Subcutaneous abdominal adipose tissue (tissue), 5 donors: ENCODE measurements around the gene EMX2.
A peak's percentile ranks its signal among the peaks of the same experiment; 100 is the strongest.

Experiments
- H3K27ac ChIP-seq: one replicate; pipeline ENCODE4 v1.7.0; 2013; ENCODE audit warnings: low read depth, mild to moderate bottlenecking, inconsistent platforms, low read length, moderate library complexity
- H3K27me3 ChIP-seq, 5 donors: one replicate each; pipeline ENCODE4 v1.7.0; 2013; ENCODE audit warnings: low read length in 5 of 5, inconsistent platforms in 1 of 5; ENCODE audit not compliant: control insufficient read depth in 5 of 5, insufficient read depth in 4 of 5
- H3K36me3 ChIP-seq, 5 donors: one replicate each; pipeline ENCODE4 v1.7.0; 2013; ENCODE audit warnings: low read length in 5 of 5; ENCODE audit not compliant: control insufficient read depth in 5 of 5, insufficient read depth in 5 of 5
- H3K4me1 ChIP-seq, 5 donors: one replicate each; pipeline ENCODE4 v1.7.0; 2013; ENCODE audit warnings: low read length in 5 of 5, mild to moderate bottlenecking in 3 of 5, moderate library complexity in 1 of 5; ENCODE audit not compliant: control insufficient read depth in 5 of 5, insufficient read depth in 5 of 5
- H3K4me3 ChIP-seq, 5 donors: one replicate each; pipeline ENCODE4 v1.7.0; 2013; ENCODE audit warnings: low read length in 5 of 5, low read depth in 1 of 5
- H3K9ac ChIP-seq, 5 donors: one replicate each; pipeline ENCODE4 v1.7.0; 2013; ENCODE audit warnings: low read length in 5 of 5, mild to moderate bottlenecking in 4 of 5, moderate library complexity in 3 of 5
- H3K9me3 ChIP-seq, 5 donors: one replicate each; pipeline ENCODE4 v1.7.0; 2013; ENCODE audit warnings: low read length in 5 of 5; ENCODE audit not compliant: control insufficient read depth in 5 of 5
- donor health status: healthy.
- donor health status: healthy.
- donor health status: healthy.
- donor health status: healthy.
- donor health status: healthy.

Gene EMX2

DNA sequence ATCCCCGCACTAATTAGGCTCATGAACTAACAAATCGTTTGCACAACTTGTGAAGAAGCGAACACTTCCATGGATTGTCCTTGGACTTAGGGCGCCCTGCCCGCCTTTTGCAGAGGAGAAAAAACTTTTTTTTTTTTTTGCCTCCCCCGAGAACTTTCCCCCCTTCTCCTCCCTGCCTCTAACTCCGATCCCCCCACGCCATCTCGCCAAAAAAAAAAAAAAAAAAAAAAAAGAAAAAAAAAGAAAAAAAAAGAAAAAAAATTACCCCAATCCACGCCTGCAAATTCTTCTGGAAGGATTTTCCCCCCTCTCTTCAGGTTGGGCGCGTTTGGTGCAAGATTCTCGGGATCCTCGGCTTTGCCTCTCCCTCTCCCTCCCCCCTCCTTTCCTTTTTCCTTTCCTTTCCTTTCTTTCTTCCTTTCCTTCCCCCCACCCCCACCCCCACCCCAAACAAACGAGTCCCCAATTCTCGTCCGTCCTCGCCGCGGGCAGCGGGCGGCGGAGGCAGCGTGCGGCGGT lies at the start of gene EMX2:
Gene EMX2, plus strand, starts transcription at position 41 of the 519 bp plus-strand sequence. CDS start 522 bp downstream, outside the sequence.
- H3K4me3 ChIP-seq: peak within 1 kb of the TSS; percentile 71 to 87 (median 78)
- H3K4me1 ChIP-seq: peaks cover 0 to 71% (median 55%) of the 10 kb centered on the region in 5 donors
- H3K36me3 ChIP-seq: no peaks in the 10 kb centered on the region
- H3K27ac ChIP-seq: peak within 1 kb of the TSS; percentile 46
- no peaks in the 10 kb centered on the region for H3K9me3 ChIP-seq
- peak within 1 kb of the TSS in 4 of 5 donors; percentile 56 to 77 (median 63) for H3K9ac ChIP-seq
- peaks cover 0 to 60% (median 38%) of the 10 kb centered on the region in 5 donors for H3K27me3 ChIP-seq

DNA sequence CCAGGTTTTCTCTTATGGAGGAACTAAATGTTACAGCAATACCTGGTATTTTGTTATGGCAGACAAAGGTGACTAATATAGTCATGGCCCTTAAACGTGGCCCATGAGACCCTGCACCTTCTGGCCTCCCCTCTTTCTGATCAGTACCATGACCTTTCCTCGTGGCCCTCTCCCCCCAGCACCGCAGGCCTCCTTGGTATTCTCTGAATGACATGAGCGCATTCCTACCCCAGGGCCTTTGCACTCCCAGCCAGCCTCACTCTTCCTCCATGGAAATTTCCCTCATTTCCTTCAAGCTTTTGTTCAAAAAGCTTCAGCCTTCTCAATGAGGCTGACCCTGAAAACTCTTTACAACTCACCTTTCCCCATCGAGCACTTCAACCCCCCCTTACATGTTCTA lies 46.5 kb upstream of the EMX2 start:
- H3K27me3 ChIP-seq: peaks cover 0 to 4% (median 0%) of the 10 kb centered on the region in 5 donors
- H3K4me1 ChIP-seq: peaks cover 0 to 2% (median 0%) of the 10 kb centered on the region in 5 donors
- peaks cover 0 to 2% (median 0%) of the 10 kb centered on the region in 5 donors for H3K36me3 ChIP-seq
- H3K9me3 ChIP-seq: no peaks in the 10 kb centered on the region
- no peak overlapping the region for H3K27ac ChIP-seq
- H3K4me3 ChIP-seq: no peak overlapping the region
- H3K9ac ChIP-seq: no peak overlapping the region

DNA sequence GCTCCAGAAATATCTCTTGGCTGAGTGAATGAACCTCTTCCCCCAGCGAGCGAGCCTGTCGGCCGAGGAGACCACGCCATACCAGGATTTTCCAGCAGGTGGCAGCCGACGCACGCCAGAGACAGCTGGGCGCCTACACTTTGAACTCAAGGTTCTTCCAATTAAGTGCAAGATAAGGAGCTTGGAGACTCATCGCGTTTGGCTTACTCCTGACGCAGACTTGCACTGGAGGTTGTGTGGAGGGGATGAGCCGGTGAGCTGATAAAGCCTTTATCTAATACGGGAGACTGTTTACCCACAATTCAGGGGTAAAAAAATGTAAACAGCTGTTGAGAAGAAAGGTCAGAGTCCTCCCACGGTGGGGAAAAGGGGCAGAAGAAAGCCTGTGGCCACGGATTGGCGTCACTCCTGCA lies 45.9 kb upstream of the EMX2 start:
- Histone ChIP-seq H3K9me3 (no peaks in the 10 kb centered on the region), H3K9ac (no peak overlapping the region), H3K27ac (no peak overlapping the region), H3K4me1 (peaks cover 0 to 2% (median 0%) of the 10 kb centered on the region in 5 donors), H3K36me3 (peaks cover 0 to 2% (median 0%) of the 10 kb centered on the region in 5 donors), H3K4me3 (no peak overlapping the region), H3K27me3 (peaks cover 0 to 4% (median 0%) of the 10 kb centered on the region in 5 donors)

DNA sequence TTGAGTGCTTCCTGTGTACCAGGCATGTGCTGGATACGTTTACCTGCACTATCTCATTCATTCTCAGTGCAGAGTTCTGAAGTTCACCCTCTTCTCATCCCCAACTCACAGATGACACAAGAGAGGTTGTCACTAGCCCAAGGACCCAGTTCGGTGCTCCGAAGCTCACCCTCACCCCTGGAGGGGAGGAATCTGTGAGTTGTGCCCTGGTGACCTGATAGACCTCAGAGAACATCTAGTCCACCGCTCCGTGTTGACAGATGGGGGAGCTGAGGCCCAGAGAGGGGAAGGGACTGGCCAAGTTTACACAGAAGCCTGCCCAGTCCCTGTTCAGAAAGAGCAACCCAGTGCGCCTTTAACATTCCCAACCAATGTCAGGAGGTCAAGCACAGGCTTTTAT lies 44.8 kb upstream of the EMX2 start:
- Histone ChIP-seq H3K4me1 (peaks cover 0 to 4% (median 0%) of the 10 kb centered on the region in 5 donors), H3K9ac (no peak overlapping the region), H3K36me3 (peaks cover 0 to 2% (median 0%) of the 10 kb centered on the region in 5 donors), H3K4me3 (no peak overlapping the region), H3K27me3 (peaks cover 0 to 2% (median 0%) of the 10 kb centered on the region in 5 donors), H3K9me3 (no peaks in the 10 kb centered on the region), H3K27ac (no peak overlapping the region)

DNA sequence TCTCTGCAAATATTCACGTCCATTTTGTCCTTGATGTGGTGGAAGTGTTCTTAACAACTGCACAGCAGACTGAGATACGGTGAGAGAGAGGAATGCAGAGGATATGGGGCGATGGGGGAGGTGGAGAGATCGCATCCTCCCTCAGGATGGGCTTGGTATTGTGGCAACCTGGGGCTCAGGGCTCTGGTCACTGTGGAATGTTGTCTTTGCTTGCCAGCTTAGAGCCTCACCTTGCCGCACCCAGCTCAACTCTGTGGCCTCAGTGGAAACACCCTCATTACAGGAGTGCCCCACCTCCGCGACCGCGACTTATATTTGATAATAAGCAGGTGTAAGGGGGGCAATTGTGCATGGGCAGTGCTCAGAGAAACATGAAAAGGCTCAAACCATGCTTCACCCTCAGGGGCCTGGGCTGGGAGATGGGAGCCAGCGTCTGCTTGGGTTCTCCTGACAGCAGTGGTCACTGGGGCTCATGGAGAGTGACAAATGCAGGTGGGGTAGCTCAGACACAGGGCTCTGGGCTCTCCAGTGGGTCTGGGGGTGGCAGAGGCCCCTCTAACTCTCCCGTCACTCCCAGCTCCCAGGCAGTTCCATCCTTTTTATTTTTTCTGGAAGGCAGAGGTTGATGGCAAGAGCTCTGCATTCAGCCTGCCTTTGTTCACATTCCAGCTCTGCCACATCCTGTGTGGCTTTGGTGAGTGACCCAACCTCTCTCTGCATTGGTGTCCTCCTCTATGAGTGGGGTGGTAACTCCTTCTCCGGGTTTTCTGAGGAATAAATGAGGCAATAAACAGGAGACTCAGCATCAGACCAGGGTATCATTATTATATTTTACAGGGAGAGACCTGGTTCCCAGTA lies 43.1 kb upstream of the EMX2 start:
- Histone ChIP-seq H3K9ac (no peak overlapping the region), H3K27ac (no peak overlapping the region), H3K36me3 (peaks cover 0 to 2% (median 0%) of the 10 kb centered on the region in 5 donors), H3K4me1 (peaks cover 0 to 18% (median 6%) of the 10 kb centered on the region in 5 donors), H3K27me3 (peaks cover 0 to 2% (median 0%) of the 10 kb centered on the region in 5 donors), H3K9me3 (no peaks in the 10 kb centered on the region), H3K4me3 (no peak overlapping the region)

DNA sequence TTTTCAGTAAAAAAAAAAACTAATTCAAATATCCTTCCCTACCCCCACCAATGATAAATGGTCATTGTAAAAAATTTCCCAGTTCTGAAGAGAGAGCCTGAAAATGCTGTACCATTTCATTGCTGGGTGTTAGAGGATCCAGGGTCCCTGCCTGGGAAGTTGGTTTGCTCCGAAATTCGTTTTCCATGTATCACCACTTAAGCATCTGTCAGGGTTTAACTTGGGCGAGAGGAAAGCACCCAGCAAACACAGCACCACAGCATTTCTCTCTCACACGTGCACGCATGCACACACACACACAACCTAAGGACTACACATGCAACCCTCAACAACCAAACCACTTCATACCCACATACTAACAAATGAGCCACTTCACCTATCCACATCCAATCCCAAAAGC lies 42.1 kb upstream of the EMX2 start:
- peaks cover 0 to 10% (median 0%) of the 10 kb centered on the region in 5 donors for H3K27me3 ChIP-seq
- H3K4me3 ChIP-seq: no peak overlapping the region
- no peak overlapping the region for H3K27ac ChIP-seq
- H3K9me3 ChIP-seq: no peaks in the 10 kb centered on the region
- peaks cover 0 to 18% (median 6%) of the 10 kb centered on the region in 5 donors for H3K4me1 ChIP-seq
- peaks cover 0 to 2% (median 0%) of the 10 kb centered on the region in 5 donors for H3K36me3 ChIP-seq
- H3K9ac ChIP-seq: no peak overlapping the region

DNA sequence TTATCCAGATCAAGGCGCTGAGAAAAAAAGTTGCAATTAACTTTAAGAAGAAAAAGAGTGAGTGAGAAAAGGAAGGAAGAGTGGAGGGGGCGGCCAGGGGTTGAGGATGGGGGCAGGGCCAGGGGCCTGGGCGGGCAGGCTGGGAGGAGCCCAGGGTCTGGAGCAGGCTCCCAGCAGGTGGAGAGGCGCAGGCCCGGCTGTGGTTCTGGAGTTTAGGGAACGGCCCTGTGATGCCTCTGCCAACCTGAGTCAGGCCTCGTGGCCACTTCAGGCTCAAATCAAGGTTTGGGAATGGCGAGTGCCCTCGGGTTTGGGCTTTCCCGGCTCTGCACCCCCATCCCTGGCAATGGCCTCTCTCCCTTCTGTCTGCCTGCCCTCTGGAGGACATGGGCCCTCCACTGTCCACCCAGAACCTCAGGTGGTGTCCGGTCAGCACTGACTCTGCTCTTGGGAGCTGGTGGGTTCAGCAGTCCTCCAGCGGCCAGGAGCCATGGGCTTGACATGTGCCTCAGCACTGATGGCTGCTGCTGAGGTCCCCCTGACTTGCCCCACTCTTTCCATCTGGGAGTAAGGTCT lies 41.0 kb upstream of the EMX2 start:
- Histone ChIP-seq H3K4me1 (peaks cover 0 to 18% (median 6%) of the 10 kb centered on the region in 5 donors), H3K9ac (no peak overlapping the region), H3K27me3 (peaks cover 0 to 14% (median 0%) of the 10 kb centered on the region in 5 donors), H3K9me3 (no peaks in the 10 kb centered on the region), H3K36me3 (peaks cover 0 to 2% (median 0%) of the 10 kb centered on the region in 5 donors), H3K27ac (no peak overlapping the region), H3K4me3 (no peak overlapping the region)

DNA sequence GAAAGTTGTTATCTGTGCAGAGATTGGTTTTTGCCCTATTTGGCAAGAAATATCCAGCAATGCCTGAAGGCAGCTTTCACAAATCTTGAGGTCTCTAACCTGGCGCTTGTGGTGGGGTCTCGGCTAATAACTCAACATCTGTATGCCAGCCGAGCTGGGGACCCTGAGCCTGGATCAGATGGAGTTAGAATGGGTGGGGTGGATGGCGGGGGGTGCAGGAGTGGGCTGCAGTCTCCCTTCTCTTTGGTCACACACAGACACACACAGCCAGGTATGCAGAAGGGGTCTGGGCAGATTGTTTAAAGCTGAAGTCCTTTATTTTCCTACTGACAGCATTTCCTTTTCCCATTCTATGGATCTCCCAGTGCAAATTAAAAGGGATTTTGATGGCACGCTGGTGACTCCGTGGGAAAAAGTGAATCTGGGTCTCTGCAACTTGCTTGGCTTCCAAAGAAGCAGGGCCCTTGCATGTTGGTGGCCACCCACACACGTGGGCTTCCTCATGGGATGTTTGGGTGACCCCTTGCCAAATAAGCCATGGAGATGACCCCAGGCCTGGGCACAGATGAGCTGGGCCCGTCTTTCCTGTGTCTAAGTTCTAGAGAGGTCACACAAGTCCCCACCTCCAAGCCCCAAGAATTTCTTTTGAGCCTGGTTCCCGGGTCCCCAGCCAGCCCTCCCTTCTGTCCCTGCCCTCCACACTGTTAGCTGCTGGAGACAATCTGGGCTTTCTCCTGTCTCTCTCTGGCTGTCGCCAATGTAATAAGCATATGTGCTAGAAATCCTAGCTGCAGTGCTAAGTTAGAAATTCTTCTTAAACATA lies 39.9 kb upstream of the EMX2 start:
- no peak overlapping the region for H3K27ac ChIP-seq
- H3K9ac ChIP-seq: no peak overlapping the region
- H3K4me3 ChIP-seq: no peak overlapping the region
- no peaks in the 10 kb centered on the region for H3K9me3 ChIP-seq
- peaks cover 0 to 14% (median 2%) of the 10 kb centered on the region in 5 donors for H3K27me3 ChIP-seq
- H3K4me1 ChIP-seq: peaks cover 0 to 15% (median 6%) of the 10 kb centered on the region in 5 donors
- peaks cover 0 to 2% (median 0%) of the 10 kb centered on the region in 5 donors for H3K36me3 ChIP-seq
